Vagina (tissue), 2 donors: ENCODE measurements around the gene DCTD.

ENCODE experiments used
- CTCF ChIP-seq, 3 experiments: fragments of 450-650 bp in 2 of 3; fragments of 200-600 bp in 1 of 3; sonication (generic) in 1 of 3; IDR thresholded peaks; one replicate each; pipeline ENCODE4 v1.5.1; 2017 to 2019; ENCODE audit warnings: antibody characterized with exemption in 3 of 3, mild to moderate bottlenecking in 2 of 3, moderate library complexity in 2 of 3
- POLR2A ChIP-seq, 2 donors: fragments of 450-650 bp; IDR thresholded peaks; one replicate each; pipeline ENCODE4 v1.6.1; 2017; ENCODE audit warnings: antibody characterized with exemption in 2 of 2, mild to moderate bottlenecking in 2 of 2, moderate library complexity in 2 of 2

DNA sequence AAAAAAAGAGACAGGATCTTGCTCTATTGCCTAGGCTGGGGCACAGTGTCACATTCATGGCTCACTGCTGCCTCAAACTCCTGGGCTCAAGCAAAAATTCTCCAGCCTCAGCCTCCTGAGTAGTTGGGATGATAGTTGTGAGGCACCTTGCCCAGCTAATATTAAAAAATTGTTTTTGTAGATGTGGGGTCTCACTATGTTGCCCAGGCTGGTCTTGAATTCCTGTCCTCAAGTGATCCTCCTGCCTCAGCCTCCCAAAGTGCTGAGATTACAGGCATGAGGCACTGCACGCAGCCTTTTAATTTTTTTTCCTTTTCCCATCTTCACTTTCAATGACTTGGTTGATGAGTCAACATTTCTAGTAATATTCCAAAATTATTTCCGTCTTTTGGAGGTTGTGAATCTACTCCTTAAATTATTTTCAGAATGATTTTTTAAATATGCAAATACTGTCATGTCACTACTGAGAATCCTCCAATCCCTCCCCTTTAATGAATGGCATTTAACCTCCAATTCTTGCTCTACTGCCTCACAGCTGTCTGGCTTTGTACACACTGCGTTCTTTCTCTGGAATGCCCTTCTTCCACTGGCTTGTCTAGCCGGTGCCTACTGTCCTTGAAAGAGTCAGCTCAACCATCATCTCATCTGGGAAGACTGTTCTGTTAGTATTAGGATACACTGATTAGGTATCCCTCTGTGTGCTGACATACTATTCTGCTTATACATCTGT, 27.5 kb upstream of the DCTD start:
- TF ChIP-seq POLR2A (IDR thresholded peaks at IDR 0.05) (no peak), CTCF (IDR thresholded peaks at IDR 0.05) (no peak)
